GM12878 (cell line): ENCODE data around the gene MED6. TPM values are rescaled to one million over a fixed set of nuclear protein-coding genes. Genes with fewer than 3 reads are reported as not detected.

Experiments
- polyA plus RNA-seq, 11 experiments: library from polyadenylated mRNA; depleted of rRNA in 4 of 11; unstranded in 6 of 11; stranded (reverse) in 5 of 11; fragments of >200 nt; fragmentation: Nextera tagmentation in 4 of 11; fragmentation: Illumina TruSeq in 1 of 11; extraction: Ambion mirVana in 4 of 11; extraction: Trizol in 1 of 11; gene quantifications; 1 replicate in 1 of 11; 2 replicates in 10 of 11; pipeline versions ENCODE4 v1.2.1 to v1.2.3, GENCODE V29; 2011 to 2016; ENCODE audit warnings: inconsistent platforms in 2 of 11, missing spikeins in 2 of 11, low read depth in 1 of 11
- small RNA-seq: library from RNA; depleted of rRNA; stranded (forward); fragments of <200 nt; gene quantifications from one replicate; pipeline ENCODE3, GENCODE V24; 2014
- total RNA-seq, 4 experiments: library from RNA; depleted of rRNA in 3 of 4; stranded (reverse); fragments of >200 nt in 3 of 4; fragmentation: Illumina TruSeq in 1 of 4; extraction: Trizol in 1 of 4; gene quantifications; 2 replicates each; pipeline versions ENCODE4 v1.2.1 to v1.2.3, GENCODE V29; 2013 to 2021

MED6 gene
- total and polyA plus RNA-seq, 10 of the 15 experiments (the other 5 are each of a cell fraction or from before 2014, with no cell fraction given): 29.2 to 74.9 (median 46.2) TPM

Small RNAs within 50 kb of the gene (small RNA-seq; reads per million reads assigned to genes)
- not detected for gene RN7SL77P

Other genes with a start within 250 kb of the MED6 start
- gene COX16, start 241.0 kb downstream of the MED6 start, total RNA-seq (2014; rRNA removed): 34.3 and 41.7 TPM in 2 replicates
- gene COX16, start 241.0 kb downstream of the MED6 start, total RNA-seq (2014; rRNA removed; fragmentation: Illumina TruSeq; extraction: Trizol): 45.1 and 49.6 TPM in 2 replicates
- gene COX16, start 241.0 kb downstream of the MED6 start, total RNA-seq (2021): 48.4 and 57.0 TPM in 2 replicates
- gene COX16, start 241.0 kb downstream of the MED6 start, polyA plus RNA-seq (2011; rRNA removed): 41.0 and 69.0 TPM in 2 replicates
- gene COX16, start 241.0 kb downstream of the MED6 start, polyA plus RNA-seq (2014; fragmentation: Illumina TruSeq; extraction: Trizol): 49.3 and 58.2 TPM in 2 replicates
- 100 to 1,000 TPM; 197 to 209 TPM for gene COX16, start 241.0 kb downstream of the MED6 start, polyA plus RNA-seq (2014; fragmentation: Nextera tagmentation; extraction: Ambion mirVana)
- gene COX16, start 241.0 kb downstream of the MED6 start, polyA plus RNA-seq (2014; rRNA removed): 29.6 and 41.3 TPM in 2 replicates
- 100 to 1,000 TPM; 153 to 155 TPM for gene COX16, start 241.0 kb downstream of the MED6 start, polyA plus RNA-seq (2016; fragmentation: Nextera tagmentation; extraction: Ambion mirVana)
- 8.0 and 9.0 TPM in 2 replicates for gene SYNJ2BP, start 183.6 kb downstream of the MED6 start, total RNA-seq (2014; rRNA removed)
- gene SYNJ2BP, start 183.6 kb downstream of the MED6 start, total RNA-seq (2014; rRNA removed; fragmentation: Illumina TruSeq; extraction: Trizol): 11.7 and 13.6 TPM in 2 replicates
- 10.5 TPM in 2 replicates for gene SYNJ2BP, start 183.6 kb downstream of the MED6 start, total RNA-seq (2021)
- 22.5 and 31.7 TPM in 2 replicates for gene SYNJ2BP, start 183.6 kb downstream of the MED6 start, polyA plus RNA-seq (2011; rRNA removed)
- gene SYNJ2BP, start 183.6 kb downstream of the MED6 start, polyA plus RNA-seq (2014; fragmentation: Illumina TruSeq; extraction: Trizol): 17.3 and 22.2 TPM in 2 replicates
- 10 to 100 TPM; 17.7 to 27.5 TPM for gene SYNJ2BP, start 183.6 kb downstream of the MED6 start, polyA plus RNA-seq (2014; fragmentation: Nextera tagmentation; extraction: Ambion mirVana)
- gene SYNJ2BP, start 183.6 kb downstream of the MED6 start, polyA plus RNA-seq (2014; rRNA removed): 8.4 and 9.7 TPM in 2 replicates
- gene SYNJ2BP, start 183.6 kb downstream of the MED6 start, polyA plus RNA-seq (2016; fragmentation: Nextera tagmentation; extraction: Ambion mirVana): 10 to 100 TPM; 22.0 to 23.9 TPM
- gene ADAM21, start 148.5 kb downstream of the MED6 start, total RNA-seq (2014; rRNA removed): 0.11 and 0.16 TPM in 2 replicates
- gene ADAM21, start 148.5 kb downstream of the MED6 start, total RNA-seq (2014; rRNA removed; fragmentation: Illumina TruSeq; extraction: Trizol): 0.04 and 0.14 TPM in 2 replicates
- 0.15 TPM in 1 of 2 replicates, not detected in the other for gene ADAM21, start 148.5 kb downstream of the MED6 start, total RNA-seq (2021)
- 0.07 and 0.16 TPM in 2 replicates for gene ADAM21, start 148.5 kb downstream of the MED6 start, polyA plus RNA-seq (2011; rRNA removed)
- 0.09 and 0.30 TPM in 2 replicates for gene ADAM21, start 148.5 kb downstream of the MED6 start, polyA plus RNA-seq (2014; fragmentation: Illumina TruSeq; extraction: Trizol)
- under 1 TPM in 1 of 2 experiments, not detected in 1; 0.13 TPM for gene ADAM21, start 148.5 kb downstream of the MED6 start, polyA plus RNA-seq (2014; fragmentation: Nextera tagmentation; extraction: Ambion mirVana)
- gene ADAM21, start 148.5 kb downstream of the MED6 start, polyA plus RNA-seq (2014; rRNA removed): 0.05 and 0.11 TPM in 2 replicates
- gene ADAM21, start 148.5 kb downstream of the MED6 start, polyA plus RNA-seq (2016; fragmentation: Nextera tagmentation; extraction: Ambion mirVana): under 1 TPM; 0.16 TPM
- 0.33 and 0.34 TPM in 2 replicates for gene ADAM20, start 65.7 kb downstream of the MED6 start, total RNA-seq (2014; rRNA removed)
- gene ADAM20, start 65.7 kb downstream of the MED6 start, total RNA-seq (2014; rRNA removed; fragmentation: Illumina TruSeq; extraction: Trizol): 0.13 and 0.32 TPM in 2 replicates
- gene ADAM20, start 65.7 kb downstream of the MED6 start, total RNA-seq (2021): 0.08 and 0.10 TPM in 2 replicates
- gene ADAM20, start 65.7 kb downstream of the MED6 start, polyA plus RNA-seq (2011; rRNA removed): 0.09 and 0.19 TPM in 2 replicates
- not detected in 2 replicates for gene ADAM20, start 65.7 kb downstream of the MED6 start, polyA plus RNA-seq (2014; fragmentation: Illumina TruSeq; extraction: Trizol)
- under 1 TPM in 1 of 2 experiments, not detected in 1; 0.04 TPM for gene ADAM20, start 65.7 kb downstream of the MED6 start, polyA plus RNA-seq (2014; fragmentation: Nextera tagmentation; extraction: Ambion mirVana)
- gene ADAM20, start 65.7 kb downstream of the MED6 start, polyA plus RNA-seq (2014; rRNA removed): 0.04 and 0.05 TPM in 2 replicates
- under 1 TPM in 1 of 2 experiments, not detected in 1; 0.08 TPM for gene ADAM20, start 65.7 kb downstream of the MED6 start, polyA plus RNA-seq (2016; fragmentation: Nextera tagmentation; extraction: Ambion mirVana)
- 7.4 and 8.2 TPM in 2 replicates for gene TTC9, start 41.3 kb upstream of the MED6 start, total RNA-seq (2014; rRNA removed)
- gene TTC9, start 41.3 kb upstream of the MED6 start, total RNA-seq (2014; rRNA removed; fragmentation: Illumina TruSeq; extraction: Trizol): 7.6 TPM in 2 replicates
- 10.4 and 10.5 TPM in 2 replicates for gene TTC9, start 41.3 kb upstream of the MED6 start, total RNA-seq (2021)
- 14.9 and 15.8 TPM in 2 replicates for gene TTC9, start 41.3 kb upstream of the MED6 start, polyA plus RNA-seq (2011; rRNA removed)
- 10.2 and 10.3 TPM in 2 replicates for gene TTC9, start 41.3 kb upstream of the MED6 start, polyA plus RNA-seq (2014; fragmentation: Illumina TruSeq; extraction: Trizol)
- gene TTC9, start 41.3 kb upstream of the MED6 start, polyA plus RNA-seq (2014; fragmentation: Nextera tagmentation; extraction: Ambion mirVana): 1 to 10 TPM; 2.2 to 2.3 TPM
- 8.0 and 8.6 TPM in 2 replicates for gene TTC9, start 41.3 kb upstream of the MED6 start, polyA plus RNA-seq (2014; rRNA removed)
- gene TTC9, start 41.3 kb upstream of the MED6 start, polyA plus RNA-seq (2016; fragmentation: Nextera tagmentation; extraction: Ambion mirVana): 1 to 10 TPM in 1 of 2 experiments, under 1 TPM in 1; 0.87 to 2.6 TPM
- gene MAP3K9, start 208.9 kb upstream of the MED6 start, total RNA-seq (2014; rRNA removed): 3.2 and 4.8 TPM in 2 replicates
- gene MAP3K9, start 208.9 kb upstream of the MED6 start, total RNA-seq (2014; rRNA removed; fragmentation: Illumina TruSeq; extraction: Trizol): 3.3 TPM in 2 replicates
- 7.5 and 7.9 TPM in 2 replicates for gene MAP3K9, start 208.9 kb upstream of the MED6 start, total RNA-seq (2021)
- 1.6 and 2.8 TPM in 2 replicates for gene MAP3K9, start 208.9 kb upstream of the MED6 start, polyA plus RNA-seq (2011; rRNA removed)
- 3.4 and 4.1 TPM in 2 replicates for gene MAP3K9, start 208.9 kb upstream of the MED6 start, polyA plus RNA-seq (2014; fragmentation: Illumina TruSeq; extraction: Trizol)
- gene MAP3K9, start 208.9 kb upstream of the MED6 start, polyA plus RNA-seq (2014; fragmentation: Nextera tagmentation; extraction: Ambion mirVana): under 1 TPM; 0.48 to 0.58 TPM
- gene MAP3K9, start 208.9 kb upstream of the MED6 start, polyA plus RNA-seq (2014; rRNA removed): 3.0 and 3.3 TPM in 2 replicates
- gene MAP3K9, start 208.9 kb upstream of the MED6 start, polyA plus RNA-seq (2016; fragmentation: Nextera tagmentation; extraction: Ambion mirVana): 1 to 10 TPM; 1.3 TPM